Stomach (tissue), 9 donors: ENCODE results near the gene GRAMD2B. TPM values are rescaled to one million over a fixed set of nuclear protein-coding genes. Genes with fewer than 3 reads are reported as not detected.
A peak's percentile ranks its signal among the peaks of the same experiment; 100 is the strongest.

Source experiments
- DNase-seq, 2 donors: peaks; one replicate each; pipeline versions ENCODE4 v3.0.0 to v3.0.0-alpha.2; 2013 to 2019
- H3K27ac ChIP-seq, 5 donors: fragments of 200-600 bp in 4 of 5; sonication (generic) in 4 of 5; one replicate each; pipeline ENCODE4 v1.5.1; 2013 to 2019; ENCODE audit warnings: mild to moderate bottlenecking in 1 of 5, moderate library complexity in 1 of 5
- H3K27me3 ChIP-seq, 3 donors: fragments of 200-600 bp; sonication (generic); one replicate each; pipeline ENCODE4 v1.5.1; 2017 to 2019; ENCODE audit warnings: mixed run types in 1 of 3
- H3K36me3 ChIP-seq, 4 donors: fragments of 200-600 bp; sonication (generic); 1 replicate in 3 of 4; 2 replicates in 1 of 4; pipeline ENCODE4 v1.5.1; 2016 to 2019
- H3K4me1 ChIP-seq, 4 donors: fragments of 200-600 bp; sonication (generic); one replicate each; pipeline ENCODE4 v1.5.1; 2016 to 2019
- H3K4me3 ChIP-seq, 4 donors: fragments of 200-600 bp; sonication (generic) in 3 of 4; one replicate each; pipeline ENCODE4 v1.5.1; 2016 to 2019; ENCODE audit warnings: mild to moderate bottlenecking in 1 of 4
- H3K9me3 ChIP-seq, 4 donors: fragments of 200-600 bp; sonication (generic); one replicate each; pipeline ENCODE4 v1.5.1; 2016 to 2019
- EP300 ChIP-seq: sonication (generic); formaldehyde crosslinking; IDR thresholded peaks from one replicate; pipeline ENCODE4 v1.6.1; 2017; ENCODE audit warnings: antibody characterized with exemption
- POLR2A ChIP-seq, 4 donors: fragments of 450-650 bp; IDR thresholded peaks; one replicate each; pipeline ENCODE4 v1.6.1; 2016; ENCODE audit warnings: antibody characterized with exemption in 4 of 4, control low read depth in 2 of 4, mild to moderate bottlenecking in 1 of 4, moderate library complexity in 1 of 4
- POLR2AphosphoS5 ChIP-seq, 3 donors: sonication (generic); formaldehyde crosslinking; IDR thresholded peaks; one replicate each; pipeline ENCODE4 v1.6.1; 2016; ENCODE audit warnings: antibody characterized with exemption in 3 of 3
- WGBS, 5 donors: extraction: QIAGEN DNeasy Blood & Tissue Kit in 3 of 5; methylation state at CpG; one replicate each; pipeline versions ENCODE4 v1.1.5 to v1.1.7; 2013 to 2018; 5-methylcytosine and 5-hydroxymethylcytosine counted together
- intact Hi-C: fragments of 100-400 bp; cut with DNase I; formaldehyde crosslinking; loops from one replicate; pipeline ENCODE4 v1.15.1; 2023; ENCODE audit warnings: low total_unique reads
- polyA plus RNA-seq, 3 donors: library from polyadenylated mRNA; stranded (reverse); fragments of 200-250 nt; gene quantifications; one replicate each; pipeline ENCODE4 v1.2.3, GENCODE V29; 2013
- total RNA-seq, 5 donors: library from RNA; depleted of rRNA; stranded (reverse); fragments of >200 nt; gene quantifications; one replicate each; pipeline versions ENCODE4 v1.1.0 to v1.2.3, GENCODE V29; 2014 to 2016
- TF ChIP-seq, protein P1 (sequence below), 7 experiments: fragments of 450-650 bp in 4 of 7; fragments of 200-600 bp in 3 of 7; sonication (generic) in 3 of 7; IDR thresholded peaks; one replicate each; pipeline ENCODE4 v1.5.1; 2016 to 2019; ENCODE audit warnings: antibody characterized with exemption in 7 of 7, control low read depth in 2 of 7, mild to moderate bottlenecking in 1 of 7
- donor health status: healthy with polysubstance abuse.
- donor health status: Bipolar disorder and iron deficiency.
- donor health status: healthy.

The GRAMD2B gene
- total and polyA plus RNA-seq, 8 donors, result 5.7 to 69.6 (median 23.7) TPM

DNA sequence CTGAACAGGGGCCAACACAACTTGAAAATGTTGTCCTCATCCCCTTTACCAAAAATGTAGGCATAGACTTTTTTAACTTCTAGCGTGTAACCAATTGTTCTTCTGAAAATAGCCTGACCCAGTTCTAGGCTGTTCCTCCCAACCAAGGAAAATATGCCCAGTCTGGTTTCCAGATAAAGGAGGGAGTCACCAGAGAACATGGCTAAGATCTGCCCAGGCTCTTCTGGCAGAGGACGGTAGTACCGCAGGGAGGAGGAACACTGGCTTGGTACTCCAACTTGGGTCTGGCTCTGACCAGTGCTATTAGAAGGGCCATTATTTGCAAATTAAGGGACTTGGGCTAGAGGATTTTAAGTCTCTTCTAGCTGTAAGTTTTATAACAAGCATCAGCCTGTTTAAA is 63.1 kb downstream of the GRAMD2B start:
- intact Hi-C loops, result no loop called here

DNA sequence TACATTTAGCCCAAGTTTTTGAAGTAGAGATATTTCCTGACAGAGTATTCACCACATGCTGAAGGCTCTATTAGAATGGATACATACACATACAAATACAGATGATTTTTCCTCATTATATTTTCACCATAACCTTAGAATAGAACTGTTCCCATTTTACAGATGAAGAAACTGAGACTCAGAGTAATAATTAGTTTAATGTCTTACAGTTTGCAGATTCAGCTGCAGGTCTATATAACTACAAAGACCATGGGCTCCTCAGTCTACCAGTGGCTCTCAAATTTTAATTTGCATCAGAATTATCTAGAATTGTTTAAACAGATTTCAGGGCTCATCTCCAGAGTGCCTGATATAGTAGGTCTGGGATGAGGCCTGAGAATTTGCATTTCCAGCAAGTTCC is 64.4 kb downstream of the GRAMD2B start:
- no peaks in the 10 kb centered on the region for H3K27me3 ChIP-seq
- peaks cover 55 to 100% (median 96%) of the 10 kb centered on the region in 4 donors for H3K36me3 ChIP-seq
- H3K9me3 ChIP-seq, result no peaks in the 10 kb centered on the region
- peak overlapping the region in 3 of 5 donors; percentile 42 to 70 (median 58) for H3K27ac ChIP-seq
- H3K4me1 ChIP-seq, result peaks cover 0 to 28% (median 11%) of the 10 kb centered on the region in 4 donors
- intact Hi-C loops, result no loop called here
- TF ChIP-seq POLR2AphosphoS5 (IDR thresholded peaks at IDR 0.05) (no peak), POLR2A (IDR thresholded peaks at IDR 0.05) (no peak)
- TF ChIP-seq, protein P1, sequence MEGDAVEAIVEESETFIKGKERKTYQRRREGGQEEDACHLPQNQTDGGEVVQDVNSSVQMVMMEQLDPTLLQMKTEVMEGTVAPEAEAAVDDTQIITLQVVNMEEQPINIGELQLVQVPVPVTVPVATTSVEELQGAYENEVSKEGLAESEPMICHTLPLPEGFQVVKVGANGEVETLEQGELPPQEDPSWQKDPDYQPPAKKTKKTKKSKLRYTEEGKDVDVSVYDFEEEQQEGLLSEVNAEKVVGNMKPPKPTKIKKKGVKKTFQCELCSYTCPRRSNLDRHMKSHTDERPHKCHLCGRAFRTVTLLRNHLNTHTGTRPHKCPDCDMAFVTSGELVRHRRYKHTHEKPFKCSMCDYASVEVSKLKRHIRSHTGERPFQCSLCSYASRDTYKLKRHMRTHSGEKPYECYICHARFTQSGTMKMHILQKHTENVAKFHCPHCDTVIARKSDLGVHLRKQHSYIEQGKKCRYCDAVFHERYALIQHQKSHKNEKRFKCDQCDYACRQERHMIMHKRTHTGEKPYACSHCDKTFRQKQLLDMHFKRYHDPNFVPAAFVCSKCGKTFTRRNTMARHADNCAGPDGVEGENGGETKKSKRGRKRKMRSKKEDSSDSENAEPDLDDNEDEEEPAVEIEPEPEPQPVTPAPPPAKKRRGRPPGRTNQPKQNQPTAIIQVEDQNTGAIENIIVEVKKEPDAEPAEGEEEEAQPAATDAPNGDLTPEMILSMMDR (IDR thresholded peaks at IDR 0.05), result no peak
- no peak overlapping the region for H3K4me3 ChIP-seq
- no peak for DNase-seq

More for the DNA sequence above, 63.1 kb downstream of the GRAMD2B start:
- TF ChIP-seq, protein P1 (IDR thresholded peaks at IDR 0.05), result no peak
- no peak for TF ChIP-seq POLR2A (IDR thresholded peaks at IDR 0.05)
- no peak for TF ChIP-seq EP300
- TF ChIP-seq POLR2AphosphoS5 (IDR thresholded peaks at IDR 0.05), result no peak
- H3K27ac ChIP-seq, result no peak overlapping the region
- no peak overlapping the region for H3K4me3 ChIP-seq
- no peaks in the 10 kb centered on the region for H3K27me3 ChIP-seq
- DNase-seq, result no peak
- no peaks in the 10 kb centered on the region for H3K9me3 ChIP-seq
- WGBS, 5 donors, result 88 to 95% (median 94%) methylated on average over 3 of the region's 3 CpGs
- peaks cover 55 to 100% (median 96%) of the 10 kb centered on the region in 4 donors for H3K36me3 ChIP-seq
- peaks cover 0 to 28% (median 11%) of the 10 kb centered on the region in 4 donors for H3K4me1 ChIP-seq

DNA sequence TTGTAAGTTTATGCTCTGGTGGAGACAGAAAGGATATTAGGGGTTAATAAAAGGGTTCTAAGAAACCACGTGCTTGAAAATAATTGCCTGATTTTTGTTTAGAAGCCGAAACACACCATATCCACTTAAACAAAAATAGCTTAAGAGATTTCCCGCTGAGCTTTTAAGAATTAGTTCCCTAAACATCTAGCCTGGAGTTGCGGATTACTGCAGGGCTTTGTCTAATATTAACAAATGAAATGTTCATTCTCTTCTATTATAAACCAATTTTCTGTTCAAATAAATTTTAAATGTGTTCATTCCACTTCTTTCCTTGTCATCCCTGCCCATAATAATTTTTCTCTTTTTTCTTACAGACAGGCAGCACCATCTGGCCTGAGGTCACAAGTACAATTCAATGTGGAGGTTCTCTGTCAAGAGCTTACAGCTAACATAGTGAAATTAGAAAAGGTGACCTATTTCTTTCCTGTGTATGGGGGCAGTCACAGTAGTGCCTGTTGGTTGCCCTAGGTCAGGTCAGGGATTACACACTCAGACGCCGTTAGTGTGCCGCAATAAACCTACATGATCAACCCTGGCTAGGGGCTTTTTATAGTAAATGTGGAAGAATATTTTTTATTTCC is 65.3 kb downstream of the GRAMD2B start:
- TF ChIP-seq EP300 (no peak), POLR2AphosphoS5 (IDR thresholded peaks at IDR 0.05) (no peak), POLR2A (IDR thresholded peaks at IDR 0.05) (no peak)
- TF ChIP-seq, protein P1 (IDR thresholded peaks at IDR 0.05), result no peak
- Histone ChIP-seq H3K27me3 (no peaks in the 10 kb centered on the region), H3K4me1 (peaks cover 0 to 28% (median 11%) of the 10 kb centered on the region in 4 donors), H3K36me3 (peaks cover 59 to 100% (median 99%) of the 10 kb centered on the region in 4 donors), H3K9me3 (no peaks in the 10 kb centered on the region), H3K4me3 (no peak overlapping the region), H3K27ac (peak overlapping the region in 3 of 5 donors; percentile 42 to 70 (median 58))
- DNase-seq, result no peak
- 64 to 77% (median 72%) methylated on average over 7 of the region's 7 CpGs for WGBS, 5 donors
- intact Hi-C loops, result no loop called here

DNA sequence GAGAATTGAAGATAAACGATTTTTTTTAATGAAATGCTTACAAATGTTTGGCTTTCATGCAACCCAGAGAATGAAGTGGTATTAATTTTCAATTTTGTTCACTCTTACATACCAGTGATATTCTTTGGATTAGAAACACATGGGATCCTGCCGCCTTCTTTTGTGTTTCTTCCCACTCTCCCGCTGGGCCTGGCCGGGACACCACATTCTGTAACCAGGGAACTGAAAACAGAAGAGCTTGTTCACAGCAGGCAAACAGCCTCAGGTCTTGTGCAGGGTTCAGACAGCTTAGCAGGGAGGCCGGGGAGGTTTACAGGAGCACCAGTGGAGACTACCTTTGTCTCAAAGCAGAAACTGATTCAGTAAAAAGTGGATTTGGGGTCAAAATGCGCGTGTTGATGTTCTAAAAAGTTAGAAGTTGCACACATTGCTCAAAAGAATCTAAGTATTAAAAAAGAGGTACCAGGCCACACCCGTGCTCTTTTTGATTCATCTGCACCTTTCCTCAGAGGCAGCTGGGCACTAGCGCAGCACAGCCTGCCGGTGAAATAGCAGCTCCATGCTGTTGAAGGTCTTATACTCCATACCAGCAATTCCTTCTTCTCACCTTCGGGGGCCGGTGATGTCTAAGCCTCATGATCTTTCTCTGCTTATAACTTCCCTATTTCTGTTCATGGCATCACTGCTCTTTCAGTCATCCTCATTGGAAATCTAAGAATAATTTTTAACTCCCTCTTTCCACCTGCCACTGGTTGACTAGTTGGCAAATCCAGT is 67.1 kb downstream of the GRAMD2B start:
- Histone ChIP-seq H3K9me3 (no peaks in the 10 kb centered on the region), H3K27me3 (no peaks in the 10 kb centered on the region), H3K27ac (peak overlapping the region in 3 of 5 donors; percentile 27 to 70 (median 58)), H3K4me1 (peaks cover 0 to 28% (median 11%) of the 10 kb centered on the region in 4 donors), H3K36me3 (peaks cover 48 to 93% (median 89%) of the 10 kb centered on the region in 4 donors), H3K4me3 (no peak overlapping the region)
- DNase-seq, result no peak
- TF ChIP-seq POLR2AphosphoS5 (IDR thresholded peaks at IDR 0.05) (no peak), EP300 (no peak), POLR2A (IDR thresholded peaks at IDR 0.05) (no peak)
- TF ChIP-seq, protein P1 (IDR thresholded peaks at IDR 0.05), result no peak
- 81 to 89% (median 84%) methylated on average over 12 of the region's 12 CpGs for WGBS, 5 donors
- intact Hi-C loops, result no loop called here
